Epithelial cell of esophagus (primary cell): Measurements from ENCODE around the gene TM9SF4.
A peak's percentile ranks its signal among the peaks of the same experiment; 100 is the strongest.

Experiments used
- DNase-seq: peaks from one replicate; pipeline ENCODE4 v3.0.0; 2010; ENCODE audit warnings: low read depth
- H3K4me3 ChIP-seq: 2 replicates; pipeline ENCODE4 v1.5.1; 2011; ENCODE audit warnings: mild to moderate bottlenecking, low read length, control low read depth
- TF ChIP-seq, protein P1 (sequence below): IDR thresholded peaks from 2 replicates; pipeline ENCODE4 v1.5.1; 2011; ENCODE audit warnings: low read depth, mild to moderate bottlenecking, low read length, control low read depth, inconsistent platforms; ENCODE audit not compliant: insufficient read depth; ENCODE audit errors: missing control alignments

TM9SF4 gene

GRCh38 chr20:32204205-32205109 lies 94.9 kb downstream of the TM9SF4 start:
- TF ChIP-seq, protein P1, sequence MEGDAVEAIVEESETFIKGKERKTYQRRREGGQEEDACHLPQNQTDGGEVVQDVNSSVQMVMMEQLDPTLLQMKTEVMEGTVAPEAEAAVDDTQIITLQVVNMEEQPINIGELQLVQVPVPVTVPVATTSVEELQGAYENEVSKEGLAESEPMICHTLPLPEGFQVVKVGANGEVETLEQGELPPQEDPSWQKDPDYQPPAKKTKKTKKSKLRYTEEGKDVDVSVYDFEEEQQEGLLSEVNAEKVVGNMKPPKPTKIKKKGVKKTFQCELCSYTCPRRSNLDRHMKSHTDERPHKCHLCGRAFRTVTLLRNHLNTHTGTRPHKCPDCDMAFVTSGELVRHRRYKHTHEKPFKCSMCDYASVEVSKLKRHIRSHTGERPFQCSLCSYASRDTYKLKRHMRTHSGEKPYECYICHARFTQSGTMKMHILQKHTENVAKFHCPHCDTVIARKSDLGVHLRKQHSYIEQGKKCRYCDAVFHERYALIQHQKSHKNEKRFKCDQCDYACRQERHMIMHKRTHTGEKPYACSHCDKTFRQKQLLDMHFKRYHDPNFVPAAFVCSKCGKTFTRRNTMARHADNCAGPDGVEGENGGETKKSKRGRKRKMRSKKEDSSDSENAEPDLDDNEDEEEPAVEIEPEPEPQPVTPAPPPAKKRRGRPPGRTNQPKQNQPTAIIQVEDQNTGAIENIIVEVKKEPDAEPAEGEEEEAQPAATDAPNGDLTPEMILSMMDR, result no peak
- H3K4me3 ChIP-seq, result peak overlapping the region; percentile 87
- DNase-seq, result peak; percentile 91

DNA sequence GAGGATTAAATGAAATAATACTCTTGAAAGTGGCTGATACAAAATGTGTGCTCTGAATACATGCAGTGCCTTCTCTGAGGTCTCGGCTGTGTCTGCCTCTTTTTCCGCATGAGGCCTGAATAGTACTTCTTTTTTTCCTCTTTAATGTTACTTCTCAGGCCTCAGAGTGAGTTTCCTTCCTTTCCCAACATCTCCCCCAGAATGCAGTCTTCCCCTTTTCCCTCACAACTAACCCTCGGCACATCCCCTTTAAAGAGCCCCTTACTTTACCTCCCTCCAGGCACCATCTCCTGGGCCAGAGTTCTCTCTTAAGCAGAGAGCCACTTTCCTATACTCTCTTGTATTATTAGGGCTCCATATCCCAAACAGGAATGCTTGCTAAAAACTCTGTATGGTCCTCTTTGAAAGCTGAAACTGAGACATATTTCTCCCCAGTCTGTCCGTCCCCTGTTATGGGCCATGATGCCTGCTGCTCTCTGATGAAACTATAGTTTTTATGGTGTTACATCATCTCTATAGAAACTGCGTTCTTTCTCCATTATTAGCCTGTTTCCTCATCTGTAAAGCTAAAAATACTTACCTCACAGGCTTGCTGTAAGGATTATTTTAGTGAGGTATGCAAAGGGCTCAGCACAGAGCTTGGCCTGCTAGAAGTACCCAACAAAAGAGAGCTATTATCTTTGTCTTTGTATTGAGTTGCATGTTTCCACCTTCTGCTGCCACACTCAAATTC lies 95.8 kb downstream of the TM9SF4 start:
- TF ChIP-seq, protein P1, result no peak
- H3K4me3 ChIP-seq, result peak overlapping the region; percentile 87
- peak; percentile 68 for DNase-seq

DNA sequence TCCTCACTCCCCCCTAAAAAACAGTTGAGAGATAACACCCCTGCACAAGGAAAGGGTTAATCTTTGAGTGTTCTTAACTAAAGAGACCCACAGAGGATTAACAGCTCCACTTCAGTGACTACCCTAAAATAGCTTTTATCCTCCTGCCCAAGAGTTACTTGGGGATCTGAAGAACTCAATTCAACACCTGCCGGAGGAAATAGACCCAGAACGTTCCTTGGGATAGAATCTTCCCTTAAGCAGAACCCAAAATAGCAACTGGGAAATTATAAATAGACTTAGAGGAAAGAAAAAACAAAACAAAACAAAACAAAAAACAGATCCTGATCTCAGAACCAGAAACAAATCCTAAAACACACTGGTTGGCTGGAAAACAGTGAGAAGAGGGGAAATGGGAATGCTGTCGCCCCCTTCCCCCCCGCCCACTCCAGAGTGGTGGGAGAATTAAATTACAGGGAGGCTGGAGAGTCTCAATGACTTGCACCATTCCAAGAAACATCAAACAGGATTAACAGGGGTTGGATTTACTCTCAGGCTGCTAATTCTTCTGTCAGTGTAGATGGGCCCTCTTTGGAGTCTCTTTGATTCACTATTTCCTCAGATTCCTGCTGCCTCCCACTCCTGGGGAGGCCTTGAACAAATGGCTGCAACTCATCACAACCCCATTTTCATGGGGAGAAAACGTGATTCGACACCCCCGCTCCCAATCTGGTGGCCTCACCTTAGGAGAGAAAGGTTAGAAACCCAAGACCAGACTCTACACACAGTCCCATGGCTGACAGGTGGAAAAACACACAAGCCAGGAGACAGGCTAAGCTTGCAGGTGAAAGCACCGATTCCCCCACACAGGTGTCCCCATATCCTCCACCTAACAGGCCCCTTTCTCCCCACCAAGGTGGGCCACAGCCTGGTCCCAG lies 96.6 kb downstream of the TM9SF4 start:
- H3K4me3 ChIP-seq, result peak overlapping the region; percentile 87
- no peak for DNase-seq
- TF ChIP-seq, protein P1, result no peak

GRCh38 chr20:32206760-32207625 lies 97.5 kb downstream of the TM9SF4 start:
- no peak for DNase-seq
- peak overlapping the region; percentile 87 for H3K4me3 ChIP-seq
- TF ChIP-seq, protein P1, result no peak

DNA sequence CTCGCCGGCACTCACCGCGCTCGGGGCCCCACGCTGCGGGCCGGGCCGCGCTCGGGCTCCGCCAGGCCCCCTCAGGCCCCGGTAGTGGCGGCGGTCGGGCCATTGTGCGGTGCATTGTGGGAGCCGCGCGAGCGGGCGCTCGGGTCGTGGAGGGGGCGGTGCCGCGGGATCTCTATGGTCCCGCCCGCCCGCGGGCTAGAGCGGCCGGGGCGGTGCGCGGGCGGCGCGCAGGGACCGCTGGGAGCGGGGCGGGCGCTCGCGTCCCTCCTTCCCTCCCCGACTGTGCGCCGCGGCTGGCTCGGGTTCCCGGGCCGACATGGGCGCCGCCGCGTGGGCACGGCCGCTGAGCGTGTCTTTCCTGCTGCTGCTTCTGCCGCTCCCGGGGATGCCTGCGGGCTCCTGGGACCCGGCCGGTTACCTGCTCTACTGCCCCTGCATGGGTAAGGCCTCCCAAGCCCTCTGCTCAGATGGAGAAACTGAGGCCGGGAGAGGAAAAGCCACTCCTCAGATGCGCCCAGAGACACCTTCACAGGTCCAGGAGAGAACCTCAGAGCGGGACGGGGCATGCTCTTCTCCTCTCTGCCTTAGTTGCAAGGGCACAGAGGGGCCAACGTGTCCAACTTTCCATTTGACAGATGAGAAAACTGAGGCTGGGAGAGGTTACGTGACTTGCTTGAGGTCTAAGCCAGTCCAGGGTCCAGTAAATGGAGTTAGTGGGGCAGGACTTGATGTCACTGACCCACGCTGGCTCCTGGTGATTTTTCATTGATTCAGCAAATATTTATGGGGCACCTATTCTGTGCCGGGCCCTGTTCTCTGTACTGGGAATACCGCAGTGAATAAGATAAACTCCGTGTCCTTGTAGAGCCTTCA lies 98.3 kb downstream of the TM9SF4 start, which contains the start of the genes PLAGL2 and POFUT1:
TSS of gene PLAGL2 (minus strand) at position 118 of the 873 bp plus-strand sequence. CDS start 5,565 bp downstream, outside the sequence.
TSS of gene POFUT1 (plus strand) at position 255 of the 873 bp plus-strand sequence. CDS start at position 317, 62 bp downstream.
- peak; percentile 91 for DNase-seq
- TF ChIP-seq, protein P1, result no peak
- peak within 1 kb of the TSS; percentile 100 for H3K4me3 ChIP-seq
